Transverse colon (tissue), 3 donors: ENCODE results near the gene WDFY2.

Experiments used
- EP300 ChIP-seq: sonication (generic); formaldehyde crosslinking; IDR thresholded peaks from one replicate; pipeline ENCODE4 v1.6.1; 2017; ENCODE audit warnings: antibody characterized with exemption, low read depth
- POLR2A ChIP-seq: fragments of 450-650 bp; IDR thresholded peaks from one replicate; pipeline ENCODE4 v1.6.1; 2016; ENCODE audit warnings: antibody characterized with exemption, mild to moderate bottlenecking, moderate library complexity
- TF ChIP-seq, protein P1 (sequence below), 5 experiments: fragments of 200-600 bp in 3 of 5; fragments of 450-650 bp in 2 of 5; sonication (generic) in 3 of 5; IDR thresholded peaks; 1 replicate in 2 of 5; 2 replicates in 3 of 5; pipeline ENCODE4 v1.5.1; 2016 to 2017; ENCODE audit warnings: antibody characterized with exemption in 5 of 5, inconsistent platforms in 3 of 5, mild to moderate bottlenecking in 2 of 5, moderate library complexity in 1 of 5

GRCh38 chr13:51771418-51772104 is 187.3 kb downstream of the WDFY2 start:
- TF ChIP-seq POLR2A (no peak), EP300 (no peak)
- TF ChIP-seq, protein P1, sequence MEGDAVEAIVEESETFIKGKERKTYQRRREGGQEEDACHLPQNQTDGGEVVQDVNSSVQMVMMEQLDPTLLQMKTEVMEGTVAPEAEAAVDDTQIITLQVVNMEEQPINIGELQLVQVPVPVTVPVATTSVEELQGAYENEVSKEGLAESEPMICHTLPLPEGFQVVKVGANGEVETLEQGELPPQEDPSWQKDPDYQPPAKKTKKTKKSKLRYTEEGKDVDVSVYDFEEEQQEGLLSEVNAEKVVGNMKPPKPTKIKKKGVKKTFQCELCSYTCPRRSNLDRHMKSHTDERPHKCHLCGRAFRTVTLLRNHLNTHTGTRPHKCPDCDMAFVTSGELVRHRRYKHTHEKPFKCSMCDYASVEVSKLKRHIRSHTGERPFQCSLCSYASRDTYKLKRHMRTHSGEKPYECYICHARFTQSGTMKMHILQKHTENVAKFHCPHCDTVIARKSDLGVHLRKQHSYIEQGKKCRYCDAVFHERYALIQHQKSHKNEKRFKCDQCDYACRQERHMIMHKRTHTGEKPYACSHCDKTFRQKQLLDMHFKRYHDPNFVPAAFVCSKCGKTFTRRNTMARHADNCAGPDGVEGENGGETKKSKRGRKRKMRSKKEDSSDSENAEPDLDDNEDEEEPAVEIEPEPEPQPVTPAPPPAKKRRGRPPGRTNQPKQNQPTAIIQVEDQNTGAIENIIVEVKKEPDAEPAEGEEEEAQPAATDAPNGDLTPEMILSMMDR (IDR thresholded peaks at IDR 0.05): no peak
